Muscle of back (tissue), 13 donors: ENCODE data around the gene NR0B2. TPM values are rescaled to one million over a fixed set of nuclear protein-coding genes. Genes with fewer than 3 reads are reported as not detected.
A peak's percentile ranks its signal among the peaks of the same experiment; 100 is the strongest.
"Not testable (repeated sequence)": the region's sequence is repeated elsewhere in the genome, so short reads cannot be mapped to it uniquely, and the experiment has no call there.

Experiments used
- DNase-seq, 3 donors: peaks; one replicate each; pipeline versions ENCODE4 v3.0.0 to v3.0.0-alpha.2; 2013
- long read RNA-seq, 9 donors: transcript quantifications; one replicate each; lab custom pipeline, GENCODE V29; 2026
- polyA plus RNA-seq, 10 donors: library from polyadenylated mRNA; unstranded; fragments of 120-200 nt; gene quantifications; one replicate each; pipeline ENCODE4 v1.2.1, GENCODE V29; 2013; ENCODE audit not compliant: insufficient read length in 10 of 10

The NR0B2 gene, protein sequence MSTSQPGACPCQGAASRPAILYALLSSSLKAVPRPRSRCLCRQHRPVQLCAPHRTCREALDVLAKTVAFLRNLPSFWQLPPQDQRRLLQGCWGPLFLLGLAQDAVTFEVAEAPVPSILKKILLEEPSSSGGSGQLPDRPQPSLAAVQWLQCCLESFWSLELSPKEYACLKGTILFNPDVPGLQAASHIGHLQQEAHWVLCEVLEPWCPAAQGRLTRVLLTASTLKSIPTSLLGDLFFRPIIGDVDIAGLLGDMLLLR
- under 1 TPM in 1 of 10 donors, not detected in 9; 0.11 TPM for polyA plus RNA-seq
- long read RNA-seq, donor 1: 0 reads
- long read RNA-seq, donor 2: 0 reads
- long read RNA-seq, donor 3: 0 reads
- long read RNA-seq, donor 4: 0 reads
- long read RNA-seq, donor 5: 0 reads
- long read RNA-seq, donor 6: 0 reads
- long read RNA-seq, donor 7: 0 reads
- long read RNA-seq, donor 8: 0 reads
- long read RNA-seq, donor 9: 0 reads

DNA sequence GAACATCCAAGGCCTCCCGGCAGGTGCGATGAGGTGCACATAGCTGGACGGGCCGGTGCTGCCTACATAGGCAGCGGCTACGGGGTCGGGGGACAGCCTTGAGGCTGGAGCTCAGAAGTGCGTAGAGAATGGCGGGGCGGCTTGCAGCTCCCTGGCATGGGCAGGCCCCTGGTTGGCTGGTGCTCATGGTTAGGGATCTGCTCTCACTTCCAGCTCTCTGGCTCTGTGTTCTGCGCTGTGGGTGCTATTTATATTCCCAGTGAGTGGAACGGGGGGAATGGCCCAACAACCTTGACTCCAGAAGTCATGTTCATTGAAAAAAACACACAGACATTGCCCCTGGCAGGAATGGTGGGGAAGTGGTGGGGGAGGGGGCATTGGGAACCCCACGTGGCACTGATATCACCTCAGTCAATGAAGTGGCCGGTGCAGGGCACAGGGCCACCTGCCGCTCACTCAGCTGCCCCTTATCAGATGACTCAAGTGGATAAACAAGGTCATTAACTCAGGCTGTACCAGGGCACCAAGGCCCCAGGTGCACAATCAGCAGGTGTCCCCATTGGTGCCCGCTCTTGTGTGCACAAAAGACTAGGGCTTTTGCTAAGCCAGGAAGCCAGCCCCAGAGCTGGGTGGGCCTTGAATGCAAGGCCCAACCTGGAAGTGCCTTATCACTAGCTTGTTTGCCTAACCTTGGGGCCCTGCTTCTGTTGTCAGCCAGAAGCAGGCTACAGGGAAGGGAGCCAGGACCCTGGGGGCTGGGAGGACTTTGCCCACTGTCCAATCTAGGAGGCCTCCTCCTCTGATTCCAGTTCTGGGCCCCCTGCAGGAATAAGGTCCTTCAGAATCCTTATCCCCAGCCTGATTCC, at the start of gene NR0B2:
Gene NR0B2 (minus strand): TSS at position 222 of the 866 bp plus-strand sequence. CDS start 35 bp downstream, at position 187.
- no peak for DNase-seq

DNA sequence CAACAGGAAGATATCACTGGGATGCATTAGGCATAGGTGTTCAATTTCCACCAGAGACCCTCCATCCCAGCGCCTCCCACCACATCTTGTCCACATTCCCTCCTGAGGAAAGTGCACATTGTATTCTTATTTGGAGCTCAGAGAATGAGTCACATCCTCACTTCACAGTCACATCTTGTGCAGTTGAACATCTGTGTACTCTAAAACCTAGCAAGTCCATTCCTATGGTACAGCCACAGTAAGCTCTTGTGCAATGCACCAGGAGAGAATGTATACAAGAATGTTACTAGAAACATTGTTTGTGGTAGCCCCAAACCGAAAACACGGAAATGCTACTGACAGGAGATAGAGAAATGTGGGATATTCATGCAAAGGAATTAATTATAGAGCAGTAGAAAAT, 48.1 kb upstream of the NR0B2 start:
- DNase-seq: peak in 1 of 3 donors; percentile 63

DNA sequence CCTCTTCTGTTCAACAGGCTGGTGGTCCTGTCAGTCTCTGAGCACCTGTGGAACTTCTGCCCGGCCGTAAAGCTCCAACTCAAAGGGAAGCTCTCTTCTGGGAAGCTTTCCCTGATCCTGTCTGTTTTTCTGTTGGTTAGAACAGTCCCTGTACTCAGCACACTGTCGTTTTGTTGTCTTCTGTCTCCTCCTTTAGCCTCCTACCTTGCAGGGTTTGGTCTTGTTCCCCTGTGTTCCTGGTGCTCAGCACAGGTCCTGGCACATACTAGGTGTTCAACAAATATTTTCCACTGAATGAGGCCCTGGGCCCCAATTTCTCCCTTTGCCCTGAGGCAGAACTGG, 46.8 kb upstream of the NR0B2 start:
- DNase-seq: no peak

DNA sequence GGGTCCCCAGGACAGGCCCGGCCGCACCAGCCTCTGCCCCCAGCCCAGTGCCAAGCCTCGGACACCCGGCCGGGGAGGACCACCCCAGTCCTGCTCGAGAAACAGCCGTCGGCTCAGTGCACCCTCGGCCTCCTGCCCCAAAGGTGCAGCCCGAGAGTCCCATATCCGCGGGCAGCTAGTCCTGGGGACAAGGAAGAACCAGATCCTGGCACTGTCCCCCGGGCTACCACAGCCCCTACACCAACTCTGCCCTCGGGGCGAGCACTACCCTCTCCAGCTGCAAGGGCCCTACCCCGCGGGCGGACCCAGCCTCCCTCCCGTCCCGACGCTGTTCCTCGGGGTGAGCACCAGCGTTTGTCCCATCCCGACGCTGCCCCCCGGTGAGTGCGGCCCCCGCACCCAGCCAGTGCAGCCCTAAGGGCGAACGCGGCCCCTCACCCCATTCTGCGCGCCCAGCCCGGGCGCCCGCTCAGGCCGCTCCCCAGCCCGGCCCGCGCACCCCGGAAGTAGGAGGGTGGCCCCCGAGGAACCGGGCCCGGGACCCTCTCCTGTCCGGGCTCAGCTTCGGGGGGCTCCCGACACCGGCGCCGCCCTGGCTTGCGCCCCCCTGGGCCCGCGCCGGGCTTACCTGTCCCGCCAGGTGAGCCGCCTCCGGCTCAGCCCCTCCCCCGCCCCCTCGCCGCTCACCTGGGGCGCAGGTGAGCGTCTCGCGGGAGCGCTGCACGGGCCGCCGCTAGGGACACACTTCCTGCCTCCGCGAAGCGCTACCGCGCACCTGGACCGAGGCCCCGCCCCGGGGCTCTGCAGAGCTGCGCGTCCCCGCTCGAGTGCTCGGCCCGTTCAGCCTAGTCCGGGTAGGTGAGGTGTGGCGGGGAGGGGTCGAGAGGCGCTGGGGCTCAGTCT, 46.2 kb upstream of the NR0B2 start, which contains the start of gene KDF1:
Gene KDF1 (minus strand): TSS at position 747 of the 903 bp plus-strand sequence. CDS start 8,088 bp downstream, outside the sequence.
- DNase-seq: no peak

DNA sequence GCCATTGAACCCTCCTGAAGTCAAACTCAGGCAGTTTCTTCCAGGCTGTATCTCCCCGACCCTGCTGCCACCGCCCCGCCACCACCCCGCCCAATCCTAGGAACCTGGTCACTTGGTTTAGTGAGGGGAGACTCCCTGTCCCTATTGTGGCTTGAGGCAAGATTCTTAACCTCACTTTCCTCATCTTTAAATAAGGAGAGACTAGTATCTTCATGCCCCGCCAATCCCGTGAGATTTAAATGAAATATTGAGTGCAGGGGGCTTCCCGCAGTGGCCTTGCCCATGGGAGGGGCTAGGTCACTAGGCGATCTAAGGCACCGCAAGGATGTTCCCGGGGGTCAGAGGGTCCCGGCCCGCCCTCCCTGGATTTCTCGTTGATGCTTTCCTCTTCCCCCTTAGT, 45.5 kb upstream of the NR0B2 start:
- no peak for DNase-seq

DNA sequence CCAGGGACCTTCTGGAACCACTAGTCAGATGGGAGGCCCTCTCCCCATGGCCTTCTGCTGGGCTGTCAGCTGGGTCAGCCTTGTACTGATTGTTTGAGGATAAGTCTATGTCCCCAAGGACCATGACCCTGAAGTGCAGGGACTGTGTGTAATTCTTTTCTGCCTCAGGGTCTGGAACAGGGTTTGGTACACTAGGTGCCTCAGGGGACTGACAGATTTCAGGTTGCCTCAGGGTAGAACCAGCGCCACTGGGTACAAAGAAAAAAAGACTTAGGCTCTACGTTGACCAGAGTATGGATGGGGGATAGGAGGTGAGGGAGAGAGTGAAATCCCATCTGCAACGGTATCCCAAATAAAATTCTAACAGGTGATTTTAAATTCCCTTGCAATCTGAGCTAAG, 43.5 kb upstream of the NR0B2 start:
- no peak for DNase-seq

DNA sequence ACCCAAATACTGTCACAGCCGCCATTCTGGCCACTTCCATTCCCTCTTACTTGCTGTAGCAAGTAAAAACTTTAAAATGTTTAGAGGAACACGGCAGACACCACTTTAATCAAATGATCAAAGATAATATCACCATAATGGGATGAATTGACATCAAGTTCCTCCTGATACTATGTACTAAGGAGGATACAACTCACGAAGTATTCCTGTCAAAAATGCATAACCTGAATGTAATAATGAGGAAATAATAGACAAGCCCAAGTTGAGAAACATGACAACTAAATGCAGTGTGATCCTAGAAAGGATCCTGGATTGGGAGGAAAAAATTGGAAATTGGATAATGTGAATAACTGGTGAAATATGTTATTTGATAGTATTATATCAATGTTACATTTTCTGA, 42.5 kb upstream of the NR0B2 start:
- no peak for DNase-seq

DNA sequence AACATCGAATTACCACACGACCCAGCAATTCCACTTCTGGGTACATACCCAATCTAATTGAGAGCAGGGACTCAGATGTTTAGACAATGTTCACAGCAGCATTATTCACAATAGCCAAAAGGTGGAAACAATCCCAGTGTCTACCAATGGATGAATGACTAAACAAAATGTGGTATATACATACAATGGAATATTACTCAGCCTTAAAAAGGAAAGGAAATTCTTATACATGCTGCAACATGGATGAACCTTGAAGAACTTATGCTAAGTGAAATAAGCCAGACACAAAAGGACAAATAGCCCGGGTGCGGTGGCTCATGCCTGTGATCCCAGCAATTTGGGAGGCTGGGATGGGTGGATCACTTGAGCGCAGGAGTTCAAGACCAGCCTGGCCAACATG, 39.6 kb upstream of the NR0B2 start:
- DNase-seq: no peak

DNA sequence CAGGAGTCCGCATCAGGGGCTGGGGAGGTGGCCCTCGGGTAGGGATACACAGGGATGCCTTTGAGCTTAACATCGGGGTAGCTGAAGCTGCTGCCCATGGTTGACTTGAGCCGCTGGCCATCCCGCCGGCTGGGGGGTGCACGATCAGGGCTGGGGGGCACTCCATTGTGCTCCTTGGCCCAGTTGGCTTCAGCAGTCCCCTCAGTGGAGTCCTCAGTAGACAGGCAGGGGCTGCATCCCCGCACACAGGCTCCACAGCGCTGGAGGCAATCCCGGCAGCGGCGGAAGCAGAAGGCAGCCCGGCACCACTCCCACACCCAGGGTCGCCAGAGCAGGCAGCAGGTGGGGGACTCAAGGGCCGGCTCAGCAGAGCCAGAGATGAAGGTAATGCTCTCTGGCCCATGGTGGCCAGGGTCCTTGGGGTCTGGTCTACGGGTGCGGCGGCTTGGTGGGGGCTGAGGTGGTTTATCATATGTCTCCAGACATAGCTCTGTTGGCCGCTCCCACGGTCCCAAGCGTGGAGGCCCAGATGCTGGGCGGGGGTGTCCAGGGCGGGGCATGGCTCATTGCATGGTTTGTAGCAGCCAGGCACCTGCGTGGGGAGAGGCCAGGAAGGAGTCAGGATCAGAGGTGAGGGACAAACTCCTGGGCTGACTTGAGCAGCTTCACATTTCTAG, 38.2 kb upstream of the NR0B2 start:
- DNase-seq: no peak

DNA sequence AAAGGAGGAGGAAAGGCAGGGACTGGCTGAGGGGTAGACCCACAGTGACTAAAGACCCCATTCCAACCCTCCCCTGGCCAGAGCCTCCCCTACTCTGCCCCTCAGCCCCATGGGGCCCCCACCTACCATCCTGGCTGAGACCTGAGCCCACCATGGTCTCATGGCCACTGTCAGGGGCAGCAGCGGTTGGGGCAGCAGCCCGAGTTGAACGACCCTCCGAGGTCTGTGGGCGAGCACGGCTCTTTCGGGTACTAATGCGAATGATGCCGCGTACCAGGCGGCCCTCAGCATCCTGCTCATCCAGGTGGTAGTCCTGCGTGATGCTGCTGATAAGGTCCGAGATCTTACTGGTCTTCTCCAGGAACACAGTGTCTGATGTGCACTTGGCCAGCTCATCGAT, 37.4 kb upstream of the NR0B2 start:
- DNase-seq: no peak

DNA sequence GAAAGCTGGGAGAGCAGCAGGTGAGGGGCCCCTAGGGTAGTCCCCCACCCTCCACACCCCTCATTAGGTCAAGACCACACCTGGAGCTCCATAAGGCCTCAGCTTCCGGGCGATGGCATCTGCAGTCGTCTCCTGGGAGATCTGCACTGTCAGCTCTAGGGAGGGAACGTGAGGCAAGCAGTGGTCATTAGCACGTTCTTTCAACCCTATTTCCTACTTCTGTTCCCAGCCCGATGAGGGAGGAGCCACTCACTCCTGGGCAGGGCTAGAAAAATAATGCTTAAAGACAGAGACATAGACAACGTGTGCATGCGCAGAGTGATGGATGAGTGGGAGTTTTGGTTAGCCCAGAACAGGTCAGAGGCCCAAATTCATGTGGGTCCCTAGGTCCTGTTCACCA, 36.8 kb upstream of the NR0B2 start:
- DNase-seq: no peak

DNA sequence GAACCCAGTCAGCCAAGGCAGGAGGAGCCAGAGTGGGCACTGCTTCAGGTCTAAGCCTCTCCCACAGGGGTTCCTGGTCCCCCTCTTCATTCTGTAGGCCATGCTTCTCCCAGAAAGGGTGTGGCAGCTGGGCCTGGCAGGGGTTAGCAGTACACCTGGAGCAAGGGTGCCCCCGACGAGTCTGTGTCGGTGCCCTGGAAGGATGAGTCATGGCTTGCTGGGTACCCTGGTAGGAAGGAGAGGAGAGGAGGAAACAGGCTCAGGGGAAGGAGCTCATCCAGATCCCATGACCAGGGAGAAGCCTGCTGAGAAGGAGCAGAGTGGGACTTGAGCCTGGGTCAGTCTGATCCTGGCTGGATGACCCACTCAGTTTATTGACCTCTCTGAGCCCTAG, 36.1 kb upstream of the NR0B2 start:
- DNase-seq: no peak

DNA sequence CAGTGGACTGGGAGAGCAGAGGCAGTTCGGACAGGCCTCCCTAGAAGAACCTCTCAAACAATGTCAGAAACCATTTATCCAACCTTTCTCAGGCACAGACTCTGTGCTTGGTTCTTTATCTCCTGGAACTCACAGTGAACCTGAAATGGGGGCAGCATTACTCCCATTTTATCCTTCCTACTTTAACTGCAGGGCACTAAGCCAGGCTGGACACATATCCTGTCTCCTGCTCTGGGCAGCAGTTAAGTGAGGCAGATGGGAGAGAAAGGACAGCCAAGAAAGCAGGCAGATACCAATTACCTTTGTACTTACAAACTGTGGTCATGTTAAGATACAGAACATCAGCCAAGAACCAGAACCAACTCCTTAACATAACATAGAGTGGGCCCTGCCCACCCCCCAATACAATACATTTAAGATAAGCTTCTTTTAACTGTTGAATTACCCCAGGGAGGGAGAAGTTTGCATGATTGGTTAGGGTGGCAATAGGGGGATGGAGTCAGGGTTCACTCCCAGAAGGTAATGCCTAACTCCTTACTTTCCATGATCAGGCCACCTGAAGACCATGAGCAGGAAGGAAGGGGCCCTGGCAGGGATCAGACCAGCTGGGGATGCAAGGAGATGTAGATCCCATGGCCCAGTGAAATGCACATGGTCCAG, 35.6 kb upstream of the NR0B2 start:
- DNase-seq: no peak

DNA sequence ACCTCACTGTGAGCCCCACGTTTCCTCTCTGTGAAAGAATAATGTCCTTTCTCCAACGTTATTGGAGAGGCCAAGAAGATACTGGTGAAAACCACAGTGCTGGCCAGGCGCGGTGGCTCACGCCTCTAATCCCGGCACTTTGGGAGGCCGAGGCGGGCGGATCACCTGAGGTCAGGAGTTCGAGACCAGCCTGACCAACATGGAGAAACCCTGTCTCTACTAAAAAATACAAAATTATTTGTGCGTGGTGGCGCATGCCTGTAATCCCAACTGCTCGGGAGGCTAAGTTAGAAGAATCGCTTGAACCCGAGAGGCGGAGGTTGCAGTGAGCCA, 34.9 kb upstream of the NR0B2 start:
- DNase-seq: not testable (repeated sequence)

DNA sequence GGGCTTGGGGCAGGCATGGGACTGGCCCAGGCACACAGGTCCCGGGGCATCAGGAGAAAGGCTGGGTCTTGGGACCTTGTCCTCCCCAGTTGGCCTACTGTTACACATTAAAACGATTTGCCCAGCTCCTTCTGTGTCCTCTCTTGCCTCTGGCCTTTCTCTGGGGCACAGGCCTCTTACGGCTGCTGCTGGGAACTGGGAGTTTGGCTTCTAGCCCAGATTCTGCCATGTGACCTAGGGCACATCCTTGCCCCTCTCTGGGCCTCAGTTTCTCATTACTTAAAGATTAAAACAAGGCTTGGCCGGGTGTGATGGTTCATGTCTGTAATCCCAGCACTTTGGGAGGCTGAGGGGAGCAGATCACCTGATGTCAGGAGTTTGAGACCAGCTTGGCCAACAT, 32.5 kb upstream of the NR0B2 start:
- DNase-seq: no peak

DNA sequence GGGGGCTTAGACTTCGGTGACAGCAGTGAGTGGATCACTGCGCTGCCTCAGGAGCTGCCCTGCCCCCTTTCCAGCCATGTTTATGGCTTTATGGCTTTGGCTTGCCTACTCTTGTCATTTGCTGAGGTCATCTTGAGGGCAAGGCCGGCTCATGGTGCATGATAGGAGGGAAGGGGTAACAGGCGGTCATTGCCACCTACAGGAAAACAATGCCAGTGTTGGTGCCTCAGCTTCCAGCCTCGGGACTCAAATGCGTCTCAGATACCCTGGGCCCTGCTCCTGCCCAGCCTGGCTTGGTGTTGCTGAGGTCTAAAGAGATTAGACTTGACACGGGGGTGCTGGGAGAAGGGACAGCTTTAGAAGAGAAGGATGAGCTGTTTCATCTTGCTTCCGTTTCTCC, 32.0 kb upstream of the NR0B2 start:
- no peak for DNase-seq

DNA sequence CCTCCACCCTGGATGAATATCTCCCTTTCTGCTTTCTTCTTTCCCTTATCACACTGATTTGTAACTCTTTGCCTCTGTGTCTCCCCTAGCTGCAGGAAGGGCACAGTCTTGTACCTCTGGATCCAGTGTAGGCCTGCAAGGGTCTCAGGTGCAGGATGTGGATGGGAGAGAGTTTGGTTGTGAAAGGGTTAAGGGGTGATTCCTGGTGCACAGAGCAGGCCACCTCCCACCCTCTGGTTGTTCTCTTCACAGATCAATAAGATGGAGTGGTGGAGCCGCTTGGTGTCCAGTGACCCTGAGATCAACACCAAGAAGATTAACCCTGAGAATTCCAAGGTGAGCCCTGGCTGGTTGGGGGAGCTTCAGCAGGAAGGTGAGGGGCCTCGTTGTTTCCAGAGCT, 31.4 kb upstream of the NR0B2 start:
- DNase-seq: no peak

DNA sequence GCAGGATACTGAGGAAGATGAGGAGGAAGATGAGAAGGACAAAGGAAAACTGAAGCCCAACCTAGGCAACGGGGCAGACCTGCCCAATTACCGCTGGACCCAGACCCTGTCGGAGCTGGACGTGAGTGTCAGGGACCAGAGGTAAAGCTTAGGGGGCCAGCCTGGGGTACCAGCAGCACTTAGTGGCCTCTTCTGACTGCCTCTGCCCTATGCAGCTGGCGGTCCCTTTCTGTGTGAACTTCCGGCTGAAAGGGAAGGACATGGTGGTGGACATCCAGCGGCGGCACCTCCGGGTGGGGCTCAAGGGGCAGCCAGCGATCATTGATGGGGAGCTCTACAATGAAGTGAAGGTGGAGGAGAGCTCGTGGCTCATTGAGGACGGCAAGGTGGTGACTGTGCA, 28.9 kb upstream of the NR0B2 start:
- DNase-seq: no peak

DNA sequence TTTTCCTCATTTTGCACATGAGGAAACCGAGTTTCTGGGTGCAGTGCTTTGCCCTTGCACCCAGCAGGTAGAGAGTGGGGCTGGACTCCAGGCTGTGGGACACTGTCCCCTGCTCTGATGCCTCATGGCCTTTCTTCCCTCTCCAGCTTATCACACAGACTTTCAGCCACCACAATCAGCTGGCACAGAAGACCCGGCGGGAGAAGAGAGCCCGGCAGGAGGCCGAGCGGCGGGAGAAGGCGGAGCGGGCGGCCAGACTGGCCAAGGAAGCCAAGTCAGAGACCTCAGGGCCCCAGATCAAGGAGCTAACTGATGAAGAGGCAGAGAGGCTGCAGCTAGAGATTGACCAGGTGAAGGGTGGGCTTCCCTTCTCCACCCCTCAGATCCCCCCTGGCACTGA, 27.5 kb upstream of the NR0B2 start:
- no peak for DNase-seq

DNA sequence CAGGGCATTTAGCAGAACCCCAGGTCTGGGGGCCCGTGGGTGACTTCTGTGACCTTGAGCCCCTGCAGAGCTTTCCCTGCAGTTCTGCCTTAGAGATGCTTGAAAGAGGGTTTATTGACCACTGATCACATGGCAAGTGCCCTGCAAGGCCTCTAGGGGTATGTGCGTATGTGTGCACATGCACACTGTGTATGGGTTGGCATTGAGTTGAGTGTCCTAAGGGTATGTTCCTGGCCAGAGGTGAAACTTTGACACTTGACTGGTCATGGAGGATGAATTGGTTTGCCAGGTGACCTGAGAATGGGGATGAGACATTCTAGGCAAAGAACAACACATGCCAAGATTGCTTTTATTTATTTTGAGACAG, 24.9 kb upstream of the NR0B2 start:
- DNase-seq: no peak
